HG02981 (cell line): ENCODE data around the gene PKN3.
"Not testable (repeated sequence)": the region's sequence is repeated elsewhere in the genome, so short reads cannot be mapped to it uniquely, and the experiment has no call there.

ENCODE experiments used
- ATAC-seq: cut with Tn5 transposase; IDR thresholded peaks from one replicate; pipeline ENCODE4 v1.9.1; 2021; ENCODE audit warnings: mild to moderate bottlenecking, moderate library complexity; ENCODE audit not compliant: unreplicated experiment

Gene PKN3

DNA sequence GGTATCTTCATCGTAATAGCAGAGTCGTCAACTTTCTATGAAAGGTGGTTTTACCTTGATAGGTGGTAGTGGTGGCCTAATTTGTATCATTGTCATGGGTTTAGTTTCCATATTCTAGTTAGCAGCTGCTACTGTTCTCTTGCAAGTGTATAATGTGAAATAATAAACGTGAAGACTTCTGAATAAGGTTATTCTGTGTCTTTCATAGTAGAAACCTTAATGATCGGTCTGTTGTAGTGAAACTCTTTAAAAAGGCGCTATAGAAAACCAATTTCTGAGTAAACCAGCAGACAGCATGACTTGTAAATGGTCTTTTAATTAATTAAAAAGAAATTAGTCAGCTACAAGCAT is 11.6 kb upstream of the PKN3 start:
- no peak for ATAC-seq

DNA sequence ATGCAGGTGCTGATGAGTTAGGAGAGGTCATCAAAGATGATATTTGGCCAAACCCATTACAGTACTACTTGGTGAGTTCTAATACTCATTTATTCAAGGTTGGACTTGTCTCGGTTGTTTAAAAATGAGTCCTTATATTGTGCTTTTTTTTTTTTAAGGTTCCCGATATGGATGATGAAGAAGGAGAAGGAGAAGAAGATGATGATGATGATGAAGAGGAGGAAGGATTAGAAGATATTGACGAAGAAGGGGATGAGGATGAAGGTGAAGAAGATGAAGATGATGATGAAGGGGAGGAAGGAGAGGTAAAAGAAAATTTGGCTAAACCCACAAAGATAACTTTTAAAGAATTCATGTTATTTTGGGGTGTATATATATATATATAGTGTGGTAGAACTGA is 8.6 kb upstream of the PKN3 start:
- ATAC-seq, result not testable (repeated sequence)

DNA sequence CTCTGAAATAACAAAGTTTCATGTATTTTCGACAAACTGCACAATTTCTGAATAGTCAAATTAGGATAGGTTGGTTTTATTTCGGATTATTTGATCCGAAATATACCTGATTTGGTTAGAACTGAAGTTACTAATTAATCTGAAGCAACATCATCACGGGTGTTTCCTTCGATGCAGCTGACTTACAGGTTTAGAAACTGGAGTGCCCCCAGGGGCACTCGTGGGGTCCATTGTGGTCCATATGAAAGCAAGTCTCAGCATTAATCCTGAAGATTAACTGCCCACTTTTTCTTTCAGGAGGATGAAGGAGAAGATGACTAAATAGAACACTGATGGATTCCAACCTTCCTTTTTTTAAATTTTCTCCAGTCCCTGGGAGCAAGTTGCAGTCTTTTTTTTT is 8.0 kb upstream of the PKN3 start:
- ATAC-seq, result no peak

DNA sequence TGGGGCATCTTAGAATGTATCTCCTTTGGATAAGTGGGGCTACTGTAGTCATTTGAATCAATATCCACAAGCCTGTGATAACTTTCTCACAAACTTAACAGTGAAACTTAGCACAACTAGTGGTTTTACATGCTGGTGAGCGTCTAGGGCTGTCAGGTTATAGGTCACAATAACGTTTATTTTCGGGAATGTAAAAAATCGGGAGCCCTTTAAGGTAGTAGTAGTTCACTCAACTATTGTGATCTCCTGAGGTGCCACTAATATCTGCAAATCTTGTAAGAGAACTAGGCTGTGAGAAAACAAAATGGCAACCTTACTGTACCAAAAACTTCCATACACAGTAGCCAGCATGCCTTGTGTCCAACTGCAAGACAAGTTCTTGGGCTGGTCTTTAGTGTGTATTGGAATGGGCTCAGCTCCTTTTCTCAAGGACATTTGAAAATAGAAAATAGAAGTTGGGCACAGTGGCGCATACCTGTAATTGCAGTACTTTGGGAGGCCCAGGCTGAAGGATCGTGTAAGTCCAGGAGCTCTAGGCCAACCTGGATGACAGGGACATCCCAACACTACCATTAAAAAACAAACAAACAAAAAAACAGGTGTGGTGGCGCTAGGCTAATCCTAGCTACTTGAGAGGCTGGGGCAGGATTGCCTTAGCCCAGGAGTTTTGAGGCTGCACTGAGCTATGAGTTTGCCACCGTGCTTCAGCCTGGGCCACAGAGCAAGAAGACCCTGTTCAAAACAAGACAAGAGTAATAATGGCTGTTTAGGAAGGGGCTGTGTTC is 5.2 kb upstream of the PKN3 start:
- no peak for ATAC-seq

DNA sequence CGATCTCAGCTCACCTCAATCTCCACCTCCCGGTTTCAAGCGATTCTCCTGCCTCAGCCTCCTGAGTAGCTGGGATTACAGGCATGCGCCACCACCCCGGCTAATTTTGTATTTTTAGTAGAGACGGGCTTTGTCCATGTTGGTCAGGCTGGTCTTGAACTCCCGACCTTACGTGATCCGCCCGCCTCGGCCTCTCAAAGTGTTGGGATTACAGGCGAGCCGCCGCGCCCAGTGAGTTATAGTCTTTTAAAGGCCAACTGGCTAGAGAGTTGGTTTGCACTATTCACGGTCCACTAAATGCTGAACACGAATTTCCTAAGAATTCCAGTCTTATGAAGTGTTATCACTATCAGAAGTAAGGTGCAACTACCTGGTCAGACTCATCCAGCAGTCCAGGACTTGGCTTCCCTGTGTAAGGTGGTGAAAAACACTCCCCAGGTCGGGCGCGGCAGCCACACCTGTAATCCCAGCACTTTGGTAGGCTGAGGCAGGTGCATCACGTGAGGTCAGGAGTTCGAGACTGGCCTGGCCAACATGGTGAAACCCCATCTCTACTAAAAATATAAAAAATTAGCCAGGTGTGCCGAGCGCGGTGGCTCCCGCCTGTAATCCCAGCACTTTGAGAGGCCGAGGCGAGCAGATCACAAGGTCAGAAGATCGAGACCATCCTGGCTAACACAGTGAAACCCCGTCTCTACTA is 3.1 kb upstream of the PKN3 start:
- not testable (repeated sequence) for ATAC-seq

DNA sequence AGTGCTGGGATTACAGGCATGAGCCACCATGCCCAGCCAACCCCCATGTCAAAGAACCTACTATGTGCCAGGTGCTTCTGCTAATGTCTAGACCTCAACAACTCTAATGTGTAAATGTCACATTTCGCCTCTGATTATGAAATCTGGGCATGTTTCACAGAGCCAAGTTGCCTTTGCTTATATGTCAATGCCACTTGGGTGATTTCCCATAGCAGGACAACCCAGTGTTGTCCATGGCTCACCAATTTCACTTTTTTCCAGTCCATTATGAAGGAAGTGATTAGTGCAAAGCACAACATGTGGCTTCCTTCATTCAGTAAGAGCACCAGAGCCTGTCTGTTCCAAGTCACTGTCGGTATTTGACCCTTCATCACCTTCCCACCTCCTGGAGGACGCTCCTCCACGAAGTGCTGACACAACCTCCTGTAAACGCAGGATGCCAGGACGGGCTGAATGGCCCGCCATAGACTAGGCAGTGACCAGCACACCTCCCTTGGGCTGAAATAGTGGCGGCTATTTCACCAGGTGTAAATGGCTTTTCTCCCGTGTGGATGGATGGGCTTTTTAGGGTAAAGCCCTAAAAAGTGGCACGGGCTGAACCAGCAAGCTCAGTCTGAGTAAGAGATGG is 962 bp upstream of the PKN3 start:
- no peak for ATAC-seq

DNA sequence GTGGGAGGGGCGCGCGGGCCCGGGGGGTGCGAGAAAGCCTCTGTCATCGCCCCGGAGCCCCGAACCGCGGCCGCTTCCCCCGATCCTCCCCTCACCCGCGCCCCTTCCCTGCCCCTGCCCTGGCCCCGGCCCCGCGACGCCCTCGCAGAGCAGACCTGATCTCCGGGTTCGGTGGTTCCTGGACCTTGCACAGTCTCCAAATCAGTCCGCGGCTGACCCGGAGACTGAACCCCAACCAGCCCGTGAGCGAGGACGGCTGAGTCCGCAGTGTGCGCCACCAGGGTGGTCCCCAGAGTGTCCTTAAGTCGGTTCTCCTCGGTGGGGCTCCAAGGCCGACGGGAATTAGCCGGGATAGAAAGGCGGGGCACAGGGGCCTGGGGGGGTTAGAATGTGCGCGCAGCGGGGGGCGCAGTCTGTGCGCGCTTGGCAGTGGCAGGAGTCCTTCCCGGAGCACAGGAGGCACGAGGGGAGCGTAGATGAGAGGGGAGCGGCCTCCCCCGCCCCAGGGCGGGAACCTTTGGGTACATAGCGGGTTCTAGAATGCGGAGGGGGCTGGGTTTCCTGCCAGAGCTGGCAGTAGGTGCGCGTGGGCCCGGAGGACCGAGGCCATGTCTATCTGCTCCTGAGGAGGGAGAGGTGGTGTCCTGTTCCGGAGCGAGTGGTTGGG is 779 bp downstream of the PKN3 start:
- peak; percentile 13 for ATAC-seq

DNA sequence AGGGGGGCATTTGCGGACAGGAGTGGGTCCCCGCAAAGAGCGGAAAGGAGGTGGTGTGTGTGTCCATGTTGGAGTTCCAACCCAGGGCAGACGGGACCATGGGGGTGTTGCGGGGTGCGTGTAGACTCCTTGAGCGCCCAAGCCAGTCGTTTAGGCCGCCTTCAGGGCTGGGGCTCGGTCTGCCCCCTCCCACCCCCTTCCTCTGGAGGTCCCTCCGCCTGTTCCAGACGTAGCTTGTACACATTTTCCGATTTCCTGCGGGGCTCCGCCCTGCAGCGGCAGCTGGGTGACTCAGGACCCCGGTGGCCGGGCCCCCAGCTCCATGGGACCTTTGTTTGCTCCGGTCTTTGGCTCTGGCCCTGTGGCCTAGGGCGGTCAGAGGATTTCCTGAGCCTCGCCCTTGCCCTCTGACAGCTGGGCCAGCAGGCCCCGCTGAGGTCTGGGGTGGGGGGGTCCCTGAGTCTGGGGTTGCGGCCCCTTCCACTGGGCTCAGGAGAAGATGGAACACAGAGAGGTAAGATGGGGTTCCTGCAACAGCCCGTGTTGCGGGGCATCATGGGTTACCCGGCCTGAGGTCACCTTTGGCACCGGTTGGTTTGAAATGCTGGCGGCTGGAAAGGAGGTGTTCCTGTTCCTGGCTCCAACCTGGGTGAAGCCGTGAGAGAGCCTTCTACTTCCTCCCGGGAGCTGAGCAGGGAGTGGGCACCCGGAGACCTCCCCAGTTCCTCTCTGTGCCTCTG is 1.5 kb downstream of the PKN3 start:
- ATAC-seq, result no peak

DNA sequence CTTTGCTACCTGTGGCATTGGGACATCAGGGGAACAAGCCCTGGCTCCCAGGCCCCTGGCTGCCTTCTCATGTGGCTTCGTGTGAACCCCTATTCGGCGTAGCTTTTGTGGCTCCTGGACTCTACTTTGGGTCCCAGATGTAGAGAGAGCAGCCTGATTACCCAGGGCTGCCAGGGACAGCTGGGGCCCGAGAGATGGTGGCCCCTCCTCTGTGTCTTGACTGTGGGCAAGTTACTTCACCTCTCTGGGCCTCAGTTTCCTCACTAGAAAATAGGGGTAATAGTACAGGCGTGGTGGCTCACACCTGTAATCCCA is 2.0 kb downstream of the PKN3 start:
- ATAC-seq, result no peak

DNA sequence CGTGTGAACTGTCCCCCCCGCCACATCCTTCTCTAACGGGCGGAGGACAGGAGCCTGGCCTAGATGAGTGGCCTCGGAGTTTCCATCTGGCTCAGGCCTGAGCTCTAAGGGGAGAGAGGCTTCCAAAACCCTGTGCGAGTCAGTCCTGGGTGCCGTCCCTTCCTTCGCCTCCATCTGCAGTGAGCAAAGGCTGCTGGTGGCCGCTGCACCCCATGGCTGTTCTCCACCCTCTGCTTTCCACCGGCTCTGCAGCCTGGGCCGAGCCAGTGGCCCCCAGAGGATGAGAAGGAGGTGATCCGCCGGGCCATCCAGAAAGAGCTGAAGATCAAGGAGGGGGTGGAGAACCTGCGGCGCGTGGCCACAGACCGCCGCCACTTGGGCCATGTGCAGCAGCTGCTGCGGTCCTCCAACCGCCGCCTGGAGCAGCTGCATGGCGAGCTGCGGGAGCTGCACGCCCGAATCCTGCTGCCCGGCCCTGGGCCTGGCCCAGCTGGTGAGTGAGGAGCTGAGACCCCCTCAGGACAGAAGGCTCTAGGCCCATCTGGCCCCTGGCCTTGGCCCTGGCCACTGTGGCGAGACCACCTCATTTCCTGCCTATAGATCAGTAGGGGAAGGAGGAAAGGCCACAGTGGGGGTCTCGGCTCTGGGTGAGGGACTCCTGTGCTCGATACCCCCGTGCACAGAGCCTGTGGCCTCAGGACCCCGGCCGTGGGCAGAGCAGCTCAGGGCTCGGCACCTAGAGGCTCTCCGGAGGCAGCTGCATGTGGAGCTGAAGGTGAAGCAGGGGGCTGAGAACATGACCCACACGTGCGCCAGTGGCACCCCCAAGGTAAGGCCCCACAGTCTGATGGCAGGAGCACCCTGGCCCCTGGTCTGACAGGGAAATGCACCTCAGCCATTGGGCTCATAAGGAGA is 3.0 kb downstream of the PKN3 start:
- ATAC-seq, result no peak

DNA sequence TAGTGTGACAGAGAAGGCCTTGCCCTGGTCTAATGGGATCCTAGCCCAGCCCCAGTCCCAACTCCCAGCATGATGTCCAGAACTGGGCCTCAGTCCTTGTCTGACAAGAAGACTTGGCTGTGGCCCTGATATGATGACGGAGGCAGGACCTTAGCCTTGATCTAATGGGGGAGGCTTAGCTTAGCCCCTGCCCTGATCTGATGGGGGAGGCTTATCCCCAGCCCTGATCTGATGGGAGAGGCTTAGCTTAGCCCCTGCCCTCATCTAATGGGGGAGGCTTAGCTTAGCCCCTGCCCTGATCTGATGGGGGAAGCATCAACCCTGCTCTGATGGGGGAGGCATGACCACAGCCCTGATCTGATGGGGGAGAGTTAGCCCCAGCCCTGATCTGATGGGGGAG is 3.7 kb downstream of the PKN3 start:
- no peak for ATAC-seq

DNA sequence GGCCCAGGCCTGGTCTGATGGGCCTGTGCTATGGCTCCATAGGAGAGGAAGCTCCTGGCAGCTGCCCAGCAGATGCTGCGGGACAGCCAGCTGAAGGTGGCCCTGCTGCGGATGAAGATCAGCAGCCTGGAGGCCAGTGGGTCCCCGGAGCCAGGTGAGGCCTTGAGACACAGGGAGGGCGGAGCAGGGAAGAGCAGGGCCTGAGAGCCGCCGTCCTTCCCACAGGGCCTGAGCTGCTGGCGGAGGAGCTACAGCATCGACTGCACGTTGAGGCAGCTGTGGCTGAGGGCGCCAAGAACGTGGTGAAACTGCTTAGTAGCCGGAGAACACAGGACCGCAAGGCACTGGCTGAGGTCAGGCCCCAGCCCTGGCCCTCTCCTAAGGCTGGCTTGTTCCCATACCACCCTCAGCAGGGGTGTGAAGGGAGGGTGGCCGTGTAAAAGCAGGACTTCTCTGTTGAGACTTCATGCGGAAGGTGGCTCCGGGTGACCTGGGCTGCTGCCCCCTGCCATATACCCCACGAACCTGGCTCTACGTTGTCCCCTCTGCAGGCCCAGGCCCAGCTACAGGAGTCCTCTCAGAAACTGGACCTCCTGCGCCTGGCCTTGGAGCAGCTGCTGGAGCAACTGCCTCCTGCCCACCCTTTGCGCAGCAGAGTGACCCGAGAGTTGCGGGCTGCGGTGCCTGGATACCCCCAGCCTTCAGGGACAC is 4.5 kb downstream of the PKN3 start:
- ATAC-seq, result no peak

DNA sequence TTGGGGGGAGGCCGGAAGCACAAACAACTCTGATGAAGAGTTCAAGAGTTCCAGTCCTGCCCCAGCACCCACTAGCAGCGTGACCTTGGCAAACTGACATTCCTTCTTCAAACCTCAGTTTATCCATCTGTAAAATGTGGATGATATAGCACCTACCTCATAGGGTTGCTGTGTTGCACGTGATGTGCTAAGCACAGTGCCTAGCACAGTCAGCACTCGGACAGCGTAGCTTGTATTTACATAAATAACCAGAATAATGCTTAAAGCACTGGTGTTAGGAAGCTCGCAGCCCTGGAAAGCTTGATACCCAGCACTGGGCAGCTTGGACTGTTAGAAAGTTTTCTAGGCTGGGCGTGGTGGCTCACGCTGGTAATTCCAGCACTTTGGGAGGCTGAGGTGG is 5.1 kb downstream of the PKN3 start:
- no peak for ATAC-seq

DNA sequence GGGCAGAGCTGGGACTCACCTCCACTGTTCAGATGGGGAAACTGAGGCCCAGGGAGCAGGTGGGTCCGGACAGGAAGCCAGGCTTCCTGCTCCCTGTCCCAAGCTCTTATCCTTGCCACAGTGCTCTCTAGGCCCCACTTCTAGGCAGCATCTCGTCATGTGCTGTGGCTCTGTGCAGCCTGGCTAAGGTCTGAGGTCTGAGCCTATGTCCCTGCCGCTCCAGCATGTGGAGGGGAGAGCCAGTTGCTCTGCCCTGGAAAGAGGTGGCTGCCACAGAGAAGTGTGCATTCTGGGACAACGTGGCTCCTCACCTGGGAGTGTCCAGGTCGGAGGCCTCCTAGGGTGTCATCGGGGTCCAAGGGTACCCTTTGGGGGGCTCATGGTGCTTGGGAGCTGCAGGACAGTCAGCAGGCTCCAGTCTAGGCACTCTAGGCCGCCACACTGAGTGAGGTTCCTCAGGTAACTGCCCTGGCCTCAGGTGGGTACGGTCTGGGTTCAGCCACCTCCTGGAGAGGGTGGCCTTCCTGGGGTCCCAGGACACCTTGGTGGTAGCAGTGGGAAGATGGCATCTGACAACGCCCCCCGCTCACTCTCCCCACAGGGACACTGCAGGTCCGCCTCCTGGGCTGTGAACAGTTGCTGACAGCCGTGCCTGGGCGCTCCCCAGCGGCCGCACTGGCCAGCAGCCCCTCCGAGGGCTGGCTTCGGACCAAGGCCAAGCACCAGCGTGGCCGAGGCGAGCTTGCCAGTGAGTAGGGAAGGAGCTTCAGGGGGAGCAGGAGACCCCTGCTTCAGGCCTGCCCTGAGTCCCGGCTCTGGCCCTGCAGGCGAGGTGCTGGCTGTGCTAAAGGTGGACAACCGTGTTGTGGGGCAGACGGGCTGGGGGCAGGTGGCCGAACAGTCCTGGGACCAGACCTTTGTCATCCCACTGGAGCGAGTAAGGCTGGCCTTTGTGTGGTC is 10.4 kb downstream of the PKN3 start:
- ATAC-seq, result no peak

DNA sequence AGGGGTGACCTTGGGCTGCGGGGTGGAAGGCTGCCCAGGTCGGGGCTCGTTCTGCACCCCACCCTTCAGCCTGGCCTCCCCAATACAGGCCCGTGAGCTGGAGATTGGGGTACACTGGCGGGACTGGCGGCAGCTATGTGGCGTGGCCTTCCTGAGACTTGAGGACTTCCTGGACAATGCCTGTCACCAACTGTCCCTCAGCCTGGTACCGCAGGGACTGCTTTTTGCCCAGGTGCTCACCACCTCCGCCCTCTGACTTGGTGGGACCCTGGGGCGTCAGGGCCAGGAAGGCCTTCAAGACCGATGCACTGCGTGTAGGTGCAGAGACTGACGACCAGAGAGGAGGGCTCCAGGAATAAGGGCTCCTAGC is 11.1 kb downstream of the PKN3 start:
- no peak for ATAC-seq

DNA sequence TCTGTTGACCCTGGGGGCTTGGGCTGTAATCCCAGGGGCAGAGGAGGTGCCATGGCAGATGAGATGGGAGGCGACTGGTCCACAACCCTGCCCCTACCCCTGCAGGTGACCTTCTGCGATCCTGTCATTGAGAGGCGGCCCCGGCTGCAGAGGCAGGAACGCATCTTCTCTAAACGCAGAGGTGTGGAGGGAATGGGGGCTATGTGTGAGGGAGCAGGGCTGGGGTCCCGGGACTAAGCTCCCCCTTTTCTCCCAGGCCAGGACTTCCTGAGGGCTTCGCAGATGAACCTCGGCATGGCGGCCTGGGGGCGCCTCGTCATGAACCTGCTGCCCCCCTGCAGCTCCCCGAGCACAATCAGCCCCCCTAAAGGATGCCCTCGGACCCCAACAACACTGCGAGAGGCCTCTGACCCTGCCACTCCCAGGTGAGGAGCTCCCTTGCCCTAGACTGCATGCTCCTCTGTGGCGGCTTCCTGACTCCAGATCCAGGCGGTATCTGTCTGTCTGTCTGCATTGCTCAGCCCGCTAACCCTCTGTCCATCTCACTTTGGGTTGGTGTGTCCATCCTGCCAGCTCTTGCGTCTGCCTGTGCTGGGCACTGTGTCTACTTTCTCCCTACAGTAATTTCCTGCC is 11.8 kb downstream of the PKN3 start:
- ATAC-seq, result no peak

DNA sequence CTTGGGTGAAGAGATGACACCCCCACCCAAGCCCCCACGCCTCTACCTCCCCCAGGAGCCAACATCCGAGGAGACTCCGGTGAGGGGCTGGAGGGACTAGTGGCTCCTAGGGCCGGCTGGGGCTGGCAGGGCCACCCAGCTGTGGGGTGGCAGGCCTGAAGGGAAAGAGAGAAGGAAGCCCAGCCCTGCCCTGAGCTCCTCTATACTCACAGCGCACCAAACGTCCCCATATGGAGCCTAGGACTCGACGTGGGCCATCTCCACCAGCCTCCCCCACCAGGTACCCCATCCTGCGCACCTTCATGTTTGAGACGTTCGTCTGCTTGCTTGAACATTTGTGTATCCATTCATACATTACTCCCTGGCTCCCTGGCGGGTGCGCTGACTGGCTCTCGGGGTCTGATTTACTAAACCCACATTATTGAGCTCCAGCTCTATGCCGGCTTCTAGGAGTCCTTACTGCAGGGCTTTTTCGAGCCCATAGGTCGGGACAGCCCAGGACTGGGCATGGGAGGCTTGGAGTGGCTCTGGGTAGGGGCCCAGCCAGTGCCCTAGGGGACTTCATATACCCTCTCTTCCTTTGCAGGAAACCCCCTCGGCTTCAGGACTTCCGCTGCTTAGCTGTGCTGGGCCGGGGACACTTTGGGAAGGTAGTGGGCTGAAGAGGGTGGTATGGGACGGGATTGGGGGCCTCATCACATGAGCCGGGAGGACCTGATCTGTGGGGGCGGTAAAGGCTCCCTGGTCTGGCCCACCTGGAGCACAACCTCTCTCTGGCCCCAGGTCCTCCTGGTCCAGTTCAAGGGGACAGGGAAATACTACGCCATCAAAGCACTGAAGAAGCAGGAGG is 12.5 kb downstream of the PKN3 start:
- ATAC-seq, result no peak
